HG02970 (cell line): ENCODE results near the gene PALS2.

ENCODE experiments used
- ATAC-seq: cut with Tn5 transposase; IDR thresholded peaks from one replicate; pipeline ENCODE4 v1.9.1; 2021; ENCODE audit warnings: mild to moderate bottlenecking, moderate library complexity, moderate number of reproducible peaks; ENCODE audit not compliant: unreplicated experiment, low FRiP score

The PALS2 gene

GRCh38 chr7:24582166-24582565, 8.9 kb downstream of the PALS2 start:
- ATAC-seq, result no peak

- peak; percentile 71 for ATAC-seq
Measured at GRCh38 chr7:24587853-24588252, 14.6 kb downstream of the PALS2 start.

DNA sequence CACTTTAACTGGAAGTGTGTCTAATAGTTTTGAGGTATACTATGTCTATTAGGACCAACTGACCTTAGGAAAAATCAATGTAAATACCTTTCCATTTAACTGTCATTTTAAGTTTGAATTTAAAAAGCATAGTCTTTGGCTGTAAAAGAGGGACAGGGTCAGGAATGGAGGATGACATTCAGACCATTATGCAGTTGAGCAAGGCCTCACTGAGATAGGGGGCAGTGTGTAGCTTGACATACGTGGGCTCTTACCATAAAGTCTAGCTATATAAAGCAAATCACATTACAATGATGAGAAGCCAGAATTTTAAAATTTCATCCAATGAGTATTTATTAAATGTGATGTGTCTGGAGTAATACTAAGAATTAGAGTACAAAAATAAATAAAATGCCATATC, 17.9 kb downstream of the PALS2 start:
- ATAC-seq, result no peak

GRCh38 chr7:24595671-24596418, 22.6 kb downstream of the PALS2 start:
- ATAC-seq, result no peak

GRCh38 chr7:24597014-24597413, 23.8 kb downstream of the PALS2 start:
- ATAC-seq, result no peak

DNA sequence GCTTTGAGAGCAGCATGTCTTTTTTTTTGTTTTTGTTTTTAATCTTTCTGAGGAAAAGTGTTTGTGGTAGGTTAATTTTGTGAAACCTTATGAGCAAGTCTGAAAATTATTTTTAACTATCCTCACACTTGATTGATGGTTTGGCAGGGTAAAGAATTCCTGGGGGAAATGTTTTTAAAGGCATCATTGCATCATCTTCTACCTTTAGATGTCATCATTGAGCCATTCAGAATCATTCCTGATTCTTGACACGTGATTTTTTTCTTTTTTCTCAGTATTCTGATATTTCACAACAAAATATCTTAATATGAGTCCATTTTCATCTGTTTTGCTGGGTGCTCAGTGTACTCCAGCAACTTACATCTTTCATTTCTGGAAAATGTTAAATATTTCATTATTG, 28.3 kb downstream of the PALS2 start:
- no peak for ATAC-seq

DNA sequence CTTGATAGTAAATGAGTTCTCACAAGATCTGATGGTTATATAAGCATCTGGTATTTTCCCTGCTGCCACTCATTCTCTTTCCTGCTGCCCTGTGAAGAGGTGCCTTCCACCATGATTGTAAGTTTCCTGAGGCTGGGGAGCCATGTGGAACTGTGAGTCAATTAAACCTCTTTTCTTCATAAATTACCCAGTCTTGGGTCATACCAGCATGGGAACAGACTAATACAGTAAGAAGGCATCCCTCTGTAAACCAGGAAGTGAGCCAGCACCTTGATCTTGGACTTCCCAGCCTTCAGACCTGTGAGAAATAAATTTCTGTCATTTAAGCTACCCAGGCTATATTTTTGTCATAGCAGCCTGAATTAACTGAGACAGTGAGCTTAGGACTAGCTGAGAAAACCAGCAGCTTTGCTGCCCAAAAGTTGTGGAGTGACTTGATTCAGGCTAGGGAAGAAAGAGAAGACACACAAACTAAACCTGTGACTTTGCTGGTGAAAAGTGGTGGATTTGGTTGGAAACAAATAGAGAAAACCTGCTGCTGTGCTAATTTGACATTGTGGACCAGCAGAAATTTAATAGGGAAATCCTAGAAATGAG, 29.7 kb downstream of the PALS2 start:
- no peak for ATAC-seq

GRCh38 chr7:24604630-24605029, 31.4 kb downstream of the PALS2 start:
- no peak for ATAC-seq

- no peak for ATAC-seq
Measured at GRCh38 chr7:24608504-24608903, 35.3 kb downstream of the PALS2 start.

DNA sequence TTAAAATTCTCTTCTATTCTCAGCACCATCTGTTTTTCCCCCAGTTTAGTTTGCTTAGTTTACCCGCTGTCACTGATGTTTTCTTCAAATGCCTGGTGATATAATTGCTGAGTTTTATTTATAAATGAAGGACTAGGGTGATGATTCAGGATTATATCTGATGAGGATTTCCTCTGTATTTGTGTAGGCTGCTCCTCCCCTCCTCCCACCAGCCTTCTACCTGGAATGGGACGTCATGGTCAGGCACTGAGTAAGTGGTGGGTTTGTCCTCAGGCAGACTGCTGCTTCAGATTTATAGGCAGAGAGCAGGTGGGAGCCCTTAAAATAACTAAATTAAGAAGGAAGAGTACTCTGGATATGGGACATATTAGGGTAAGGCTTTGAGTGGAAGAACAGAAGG, 35.8 kb downstream of the PALS2 start:
- no peak for ATAC-seq

DNA sequence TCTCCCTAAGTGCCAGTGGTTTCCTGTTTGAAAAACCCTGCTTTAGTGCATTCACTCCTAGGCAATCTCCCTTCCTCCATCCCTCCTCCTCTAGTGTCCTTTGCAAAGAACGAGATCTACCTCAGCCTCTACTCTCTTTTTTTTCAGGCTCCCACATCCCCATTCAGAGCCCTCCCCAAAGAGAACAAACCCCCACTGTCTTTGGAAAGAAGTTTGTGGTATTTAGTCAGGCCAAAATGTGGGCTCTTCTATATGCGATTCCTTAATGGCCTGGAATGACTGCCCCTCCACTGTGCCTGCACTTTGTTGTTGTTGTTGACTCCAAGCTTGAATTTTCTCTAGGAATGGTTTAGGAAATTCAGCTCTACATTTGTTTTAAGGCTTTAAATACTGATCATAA, 36.3 kb downstream of the PALS2 start:
- ATAC-seq, result no peak

GRCh38 chr7:24611130-24611529, 37.9 kb downstream of the PALS2 start:
- no peak for ATAC-seq

GRCh38 chr7:24617957-24618616, 44.8 kb downstream of the PALS2 start:
- no peak for ATAC-seq

DNA sequence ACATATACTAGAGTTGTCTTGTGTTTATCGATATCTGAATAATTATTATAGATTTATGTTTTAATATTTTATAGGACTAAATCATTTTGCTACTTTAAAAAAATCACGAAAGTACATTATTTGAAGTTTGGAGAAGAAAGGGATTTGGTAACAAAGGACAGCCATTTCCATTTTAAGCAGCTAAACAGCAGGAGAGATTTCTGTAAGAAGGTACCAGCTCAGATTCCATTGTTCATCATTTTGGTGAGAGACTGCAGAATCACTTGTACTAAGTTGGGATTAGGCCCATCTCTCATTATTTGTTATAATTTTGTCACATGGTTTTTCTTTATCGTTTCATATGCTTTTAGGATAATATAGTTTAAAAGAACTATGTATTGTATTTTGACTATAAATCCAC, 46.7 kb downstream of the PALS2 start:
- ATAC-seq, result no peak

GRCh38 chr7:24622646-24623182, 49.5 kb downstream of the PALS2 start:
- ATAC-seq, result no peak
